HUES48 (cell line): ENCODE data around the gene ADARB2.
"Not testable (repeated sequence)": the region's sequence is repeated elsewhere in the genome, so short reads cannot be mapped to it uniquely, and the experiment has no call there.

Experiments
- H3K27ac ChIP-seq: one replicate; pipeline ENCODE4 v1.7.0; 2013; ENCODE audit warnings: low read depth, low read length, inconsistent platforms
- H3K27me3 ChIP-seq: 2 replicates; pipeline ENCODE4 v1.6.1; 2013; ENCODE audit warnings: mild to moderate bottlenecking, low read length; ENCODE audit not compliant: control insufficient read depth, insufficient read depth
- H3K36me3 ChIP-seq: 2 replicates; pipeline ENCODE4 v1.6.1; 2013; ENCODE audit warnings: low read length; ENCODE audit not compliant: control insufficient read depth, insufficient read depth
- H3K4me1 ChIP-seq: 2 replicates; pipeline ENCODE4 v1.6.1; 2013; ENCODE audit warnings: mild to moderate bottlenecking, low read length; ENCODE audit not compliant: control insufficient read depth, insufficient read depth
- H3K4me3 ChIP-seq: 2 replicates; pipeline ENCODE4 v1.5.1; 2013; ENCODE audit warnings: mild to moderate bottlenecking, low read depth, low read length
- H3K9ac ChIP-seq: 2 replicates; pipeline ENCODE4 v1.6.1; 2013; ENCODE audit warnings: mild to moderate bottlenecking, low read depth, low read length, moderate library complexity
- H3K9me3 ChIP-seq: 2 replicates; pipeline ENCODE4 v1.6.1; 2013; ENCODE audit warnings: low read length; ENCODE audit not compliant: control insufficient read depth, insufficient read depth

ADARB2 gene

DNA sequence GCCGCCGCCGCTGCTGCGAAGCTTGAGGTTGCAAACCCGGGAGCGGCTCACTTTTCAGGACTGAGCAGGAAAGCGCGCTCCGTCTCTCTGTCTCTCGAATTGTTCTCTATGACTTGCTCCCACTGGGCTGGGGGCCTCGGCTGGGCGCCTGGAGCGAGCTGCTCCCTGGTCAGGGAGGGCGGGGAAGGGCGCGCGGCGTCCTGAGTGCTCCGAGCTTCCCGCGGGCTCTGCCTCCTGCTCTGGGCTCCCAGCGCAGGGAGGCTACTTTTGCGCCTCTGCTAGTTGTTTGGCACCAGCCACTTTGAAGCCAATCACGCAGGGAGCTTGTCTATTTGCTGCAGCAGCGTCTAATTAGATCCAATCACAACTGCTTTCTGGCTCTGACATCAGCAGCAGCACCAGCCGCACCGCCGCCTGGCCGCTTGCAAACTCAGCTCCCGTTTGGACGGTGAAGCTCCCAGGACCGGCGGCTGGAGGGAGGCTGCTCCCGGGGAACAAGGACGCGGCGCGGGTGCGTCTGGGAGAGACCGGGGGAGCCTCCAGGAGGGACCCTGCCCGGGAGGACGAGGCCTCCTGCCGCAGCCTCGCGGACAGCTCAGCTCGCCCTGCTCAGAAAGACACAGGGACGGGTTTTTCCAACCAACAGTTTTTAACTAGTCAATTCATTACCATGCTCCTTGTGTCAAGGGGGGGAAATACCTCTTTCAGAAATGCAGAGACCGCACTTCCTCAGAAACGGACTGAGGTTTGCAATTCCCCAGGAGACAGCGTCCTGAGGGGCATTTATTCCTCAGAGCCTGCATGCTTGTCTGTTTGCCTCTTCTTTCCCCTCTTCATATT lies at the start of gene ADARB2:
ADARB2 (minus strand) TSS at position 304 of the 840 bp plus-strand sequence.
- peak within 1 kb of the TSS; percentile 63 for H3K4me3 ChIP-seq
- H3K36me3 ChIP-seq, result no peaks in the 10 kb centered on the region
- peaks cover 65% of the 10 kb centered on the region for H3K27me3 ChIP-seq
- peak within 1 kb of the TSS; percentile 11 for H3K27ac ChIP-seq
- H3K9ac ChIP-seq, result 0 out of 2 replicates have a peak within 1 kb of the TSS, but pooled peaks have one; percentile 16
- H3K4me1 ChIP-seq, result peaks cover 11% of the 10 kb centered on the region
- H3K9me3 ChIP-seq, result no peaks in the 10 kb centered on the region

DNA sequence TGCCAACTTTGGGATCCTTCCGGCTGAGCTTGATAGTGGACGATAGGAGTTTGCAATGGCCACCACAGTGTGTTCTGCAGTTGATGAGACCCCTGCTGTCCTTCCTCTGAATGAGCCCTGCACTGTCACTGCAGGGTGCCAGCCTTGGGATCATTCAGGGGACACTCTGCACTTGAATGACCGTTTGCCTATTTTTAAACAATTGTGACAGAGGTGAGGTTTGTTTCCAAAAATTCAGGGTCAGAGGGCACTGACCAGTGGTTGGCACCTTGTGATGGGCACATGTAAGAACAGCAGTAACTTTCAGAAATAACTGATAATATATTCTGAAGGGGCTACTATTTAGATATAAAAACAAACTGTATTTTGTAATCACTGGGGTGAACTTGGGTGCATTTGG lies 48.5 kb upstream of the ADARB2 start:
- Histone ChIP-seq H3K4me1 (no peaks in the 10 kb centered on the region), H3K4me3 (no peak overlapping the region), H3K27ac (no peak overlapping the region), H3K27me3 (no peaks in the 10 kb centered on the region), H3K9me3 (no peaks in the 10 kb centered on the region), H3K9ac (no peak overlapping the region), H3K36me3 (no peaks in the 10 kb centered on the region)

GRCh38 chr10:1782841-1783240 lies 45.5 kb upstream of the ADARB2 start:
- Histone ChIP-seq H3K4me1 (no peaks in the 10 kb centered on the region), H3K4me3 (no peak overlapping the region), H3K27me3 (no peaks in the 10 kb centered on the region), H3K36me3 (no peaks in the 10 kb centered on the region), H3K27ac (no peak overlapping the region), H3K9ac (no peak overlapping the region), H3K9me3 (peaks cover 12% of the 10 kb centered on the region; the same call in 1 of the 2 replicates)

- Histone ChIP-seq H3K27ac (no peak overlapping the region), H3K4me3 (no peak overlapping the region), H3K9me3 (peaks cover 22% of the 10 kb centered on the region), H3K4me1 (peaks cover 7% of the 10 kb centered on the region; the same call in 1 of the 2 replicates), H3K9ac (no peak overlapping the region), H3K27me3 (no peaks in the 10 kb centered on the region), H3K36me3 (no peaks in the 10 kb centered on the region)
These were observed 42.5 kb upstream of the ADARB2 start for GRCh38 chr10:1779796-1780195.

DNA sequence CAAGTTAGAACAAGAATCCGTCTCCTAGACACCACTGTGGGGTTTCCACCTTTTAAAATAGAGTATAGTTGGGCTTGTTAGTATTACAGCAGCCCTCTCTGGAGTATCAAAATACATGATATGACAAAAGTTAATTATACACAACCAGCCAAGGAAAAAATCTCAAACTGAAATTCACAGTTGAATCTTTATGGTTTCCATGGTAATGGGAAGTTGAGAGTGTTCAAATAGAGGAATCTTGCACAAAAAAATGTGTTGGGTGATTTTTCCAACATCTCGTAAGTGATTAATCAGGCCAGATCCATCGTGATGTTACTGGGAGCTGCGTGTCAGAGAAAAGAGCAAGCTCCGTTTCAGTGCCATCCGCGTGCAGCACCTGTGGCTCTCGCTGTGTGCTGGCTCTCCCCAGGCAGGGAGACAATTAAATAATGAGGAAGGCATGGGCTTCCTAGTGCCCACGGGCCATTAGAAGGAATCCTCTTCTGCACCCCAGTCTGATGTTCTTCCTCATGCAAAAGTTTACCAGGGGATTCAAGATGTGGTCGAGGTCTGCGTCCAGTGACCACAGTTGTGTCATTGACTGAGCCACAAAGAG lies 41.1 kb upstream of the ADARB2 start:
- Histone ChIP-seq H3K4me3 (no peak overlapping the region), H3K36me3 (no peaks in the 10 kb centered on the region), H3K9me3 (peaks cover 30% of the 10 kb centered on the region), H3K27ac (no peak overlapping the region), H3K9ac (no peak overlapping the region), H3K27me3 (no peaks in the 10 kb centered on the region), H3K4me1 (peaks cover 7% of the 10 kb centered on the region; the same call in 1 of the 2 replicates)

GRCh38 chr10:1776127-1776662 lies 38.9 kb upstream of the ADARB2 start:
- no peaks in the 10 kb centered on the region for H3K36me3 ChIP-seq
- peaks cover 44% of the 10 kb centered on the region for H3K9me3 ChIP-seq
- H3K4me3 ChIP-seq, result no peak overlapping the region
- no peak overlapping the region for H3K27ac ChIP-seq
- H3K9ac ChIP-seq, result no peak overlapping the region
- H3K4me1 ChIP-seq, result peaks cover 7% of the 10 kb centered on the region; the same call in 1 of the 2 replicates
- H3K27me3 ChIP-seq, result no peaks in the 10 kb centered on the region

GRCh38 chr10:1774796-1775195 lies 37.5 kb upstream of the ADARB2 start:
- Histone ChIP-seq H3K36me3 (no peaks in the 10 kb centered on the region), H3K4me1 (peaks cover 7% of the 10 kb centered on the region; the same call in 1 of the 2 replicates), H3K9me3 (peaks cover 44% of the 10 kb centered on the region), H3K27me3 (no peaks in the 10 kb centered on the region), H3K9ac (no peak overlapping the region), H3K27ac (no peak overlapping the region), H3K4me3 (no peak overlapping the region)

DNA sequence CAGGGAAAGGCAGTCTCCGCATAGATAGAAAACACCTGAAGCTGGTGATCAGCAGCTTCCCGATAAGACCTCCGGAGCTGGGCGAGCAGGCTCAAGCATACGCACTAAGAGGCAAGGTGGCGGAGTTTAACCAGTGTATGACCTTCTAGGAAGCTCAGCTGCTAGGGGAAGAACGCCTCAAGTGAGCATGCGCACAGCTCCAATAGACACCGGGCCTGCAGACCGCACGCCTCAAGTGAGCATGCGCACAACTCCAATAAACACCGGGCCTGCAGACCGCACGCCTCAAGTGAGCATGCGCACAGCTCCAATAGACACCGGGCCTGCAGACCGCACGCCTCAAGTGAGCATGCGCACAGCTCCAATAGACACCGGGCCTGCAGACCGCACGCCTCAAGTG lies 35.9 kb upstream of the ADARB2 start:
- peaks cover 34% of the 10 kb centered on the region for H3K9me3 ChIP-seq
- H3K36me3 ChIP-seq, H3K4me3 ChIP-seq, H3K4me1 ChIP-seq, H3K9ac ChIP-seq, H3K27ac ChIP-seq, H3K27me3 ChIP-seq: not testable (repeated sequence)

GRCh38 chr10:1766049-1766448 lies 28.7 kb upstream of the ADARB2 start:
- Histone ChIP-seq H3K27me3 (no peaks in the 10 kb centered on the region), H3K4me3 (no peak overlapping the region), H3K9ac (no peak overlapping the region), H3K4me1 (no peaks in the 10 kb centered on the region), H3K9me3 (no peaks in the 10 kb centered on the region; the same call in 1 of the 2 replicates), H3K36me3 (no peaks in the 10 kb centered on the region), H3K27ac (no peak overlapping the region)

DNA sequence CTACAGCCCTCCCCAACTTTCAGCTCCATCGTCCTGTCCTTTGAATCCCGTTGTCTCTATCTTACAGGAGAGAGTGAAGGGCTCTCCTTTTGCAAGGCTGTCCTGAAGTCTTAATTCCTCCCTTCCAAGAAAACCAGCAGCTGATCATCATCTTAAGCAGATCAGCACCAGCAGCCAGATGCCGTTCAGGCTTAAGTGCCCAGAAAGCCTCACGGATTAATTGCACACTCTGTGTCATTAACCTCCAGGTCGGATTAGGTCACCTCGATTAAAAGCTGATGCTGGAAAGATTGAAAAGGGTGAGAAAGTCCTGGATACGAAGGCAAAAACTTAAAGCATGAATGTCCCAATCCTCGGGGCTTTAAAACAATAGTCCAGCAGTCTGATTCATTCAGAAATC lies 24.8 kb upstream of the ADARB2 start:
- H3K4me3 ChIP-seq, result no peak overlapping the region
- H3K36me3 ChIP-seq, result no peaks in the 10 kb centered on the region
- H3K9me3 ChIP-seq, result peaks cover 8% of the 10 kb centered on the region; the same call in 1 of the 2 replicates
- H3K9ac ChIP-seq, result no peak overlapping the region
- H3K27me3 ChIP-seq, result no peaks in the 10 kb centered on the region
- no peak overlapping the region for H3K27ac ChIP-seq
- H3K4me1 ChIP-seq, result no peaks in the 10 kb centered on the region
